GM12878 (cell line): ENCODE measurements around the gene EDEM2.

Experiments used
- POLR2A ChIP-seq: IDR thresholded peaks from 2 replicates; pipeline ENCODE4 v1.6.1; 2011; ENCODE audit warnings: low read depth, mild to moderate bottlenecking, low read length
- ZNF24 ChIP-seq: fragments of 450-650 bp; IDR thresholded peaks from 2 replicates; pipeline ENCODE4 v1.6.1; 2017; ENCODE audit warnings: antibody characterized with exemption, mild to moderate bottlenecking
- ZNF274 ChIP-seq: IDR thresholded peaks from one replicate; pipeline ENCODE4 v1.8.0; 2011; ENCODE audit not compliant: insufficient read length, insufficient read depth
- TF ChIP-seq, protein P1 (sequence below): IDR thresholded peaks from 2 replicates; pipeline ENCODE4 v1.6.1; 2011; ENCODE audit warnings: borderline replicate concordance, low read depth, mild to moderate bottlenecking, moderate library complexity, mixed read lengths, low read length; ENCODE audit not compliant: insufficient read depth; ENCODE audit errors: extremely low read length

GRCh38 chr20:35165221-35166185, 18.4 kb upstream of the EDEM2 start:
- no peak for TF ChIP-seq ZNF24
- no peak for TF ChIP-seq ZNF274
- TF ChIP-seq, protein P1, sequence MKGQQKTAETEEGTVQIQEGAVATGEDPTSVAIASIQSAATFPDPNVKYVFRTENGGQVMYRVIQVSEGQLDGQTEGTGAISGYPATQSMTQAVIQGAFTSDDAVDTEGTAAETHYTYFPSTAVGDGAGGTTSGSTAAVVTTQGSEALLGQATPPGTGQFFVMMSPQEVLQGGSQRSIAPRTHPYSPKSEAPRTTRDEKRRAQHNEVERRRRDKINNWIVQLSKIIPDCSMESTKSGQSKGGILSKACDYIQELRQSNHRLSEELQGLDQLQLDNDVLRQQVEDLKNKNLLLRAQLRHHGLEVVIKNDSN, result no peak
- no peak for TF ChIP-seq POLR2A
